DOHH2 (cell line): ENCODE measurements around the gene MMAB.

ENCODE experiments used
- H3F3A ChIP-seq: fragments of 200-600 bp; sonication (generic), shearing (Covaris generic); 2 replicates; pipeline ENCODE4 v1.6.0; 2016; ENCODE audit warnings: antibody characterized with exemption, mild to moderate bottlenecking; ENCODE audit not compliant: control insufficient read depth, insufficient read depth
- H3K27ac ChIP-seq: fragments of 200-600 bp; sonication (generic); 2 replicates; pipeline ENCODE4 v1.5.1; 2014; ENCODE audit warnings: low read depth, mild to moderate bottlenecking, low read length, moderate library complexity
- H3K27me3 ChIP-seq: fragments of 200-600 bp; sonication (generic); 2 replicates; pipeline ENCODE4 v1.6.1; 2014; ENCODE audit warnings: mild to moderate bottlenecking, low read length, mixed read lengths; ENCODE audit not compliant: control insufficient read depth
- H3K36me3 ChIP-seq: fragments of 200-600 bp; sonication (generic); 2 replicates; pipeline ENCODE4 v1.6.1; 2014; ENCODE audit warnings: mild to moderate bottlenecking, low read length, moderate library complexity, mixed read lengths; ENCODE audit not compliant: control insufficient read depth
- H3K4me1 ChIP-seq: fragments of 200-600 bp; sonication (generic); 2 replicates; pipeline ENCODE4 v1.6.1; 2014; ENCODE audit warnings: mild to moderate bottlenecking, low read length, mixed read lengths; ENCODE audit not compliant: control insufficient read depth
- H3K4me2 ChIP-seq: fragments of 200-600 bp; sonication (generic); 2 replicates; pipeline ENCODE4 v1.6.0; 2014; ENCODE audit warnings: mild to moderate bottlenecking, low read length, moderate library complexity
- H3K4me3 ChIP-seq: fragments of 200-600 bp; sonication (generic); 2 replicates; pipeline ENCODE4 v1.5.1; 2014; ENCODE audit warnings: mild to moderate bottlenecking, low read length, mixed read lengths
- H3K79me2 ChIP-seq: fragments of 200-600 bp; sonication (generic); 2 replicates; pipeline ENCODE4 v1.6.1; 2014; ENCODE audit warnings: mild to moderate bottlenecking, low read length, mixed read lengths; ENCODE audit not compliant: control insufficient read depth
- H3K9me2 ChIP-seq: fragments of 200-600 bp; sonication (generic); replicated peaks from 2 replicates; pipeline ENCODE4 v1.6.1; 2014; ENCODE audit warnings: mild to moderate bottlenecking, low read length, mixed read lengths; ENCODE audit not compliant: control insufficient read depth
- H3K9me3 ChIP-seq: fragments of 200-600 bp; sonication (generic); 2 replicates; pipeline ENCODE4 v1.6.1; 2014; ENCODE audit warnings: antibody characterized with exemption, low read length, mixed read lengths; ENCODE audit not compliant: control insufficient read depth, insufficient read depth
- H4K20me1 ChIP-seq: fragments of 200-600 bp; sonication (generic); 2 replicates; pipeline ENCODE4 v1.6.0; 2014; ENCODE audit warnings: low read depth, mild to moderate bottlenecking, antibody characterized with exemption, low read length, moderate library complexity; ENCODE audit not compliant: control insufficient read depth, insufficient read depth
- CTCF ChIP-seq: fragments of 200-600 bp; sonication (generic); IDR thresholded peaks from one replicate; pipeline ENCODE4 v1.5.1; 2014; ENCODE audit warnings: antibody characterized with exemption, mild to moderate bottlenecking, low read depth, low read length; ENCODE audit not compliant: poor library complexity, severe bottlenecking
- EZH2phosphoT487 ChIP-seq: fragments of 200-600 bp; sonication (generic); IDR thresholded peaks from 2 replicates; pipeline ENCODE4 v1.6.1; 2017; ENCODE audit warnings: borderline replicate concordance, mild to moderate bottlenecking, antibody characterized with exemption, low read length, moderate library complexity, mixed read lengths

The MMAB gene

GRCh38 chr12:109612003-109612402, 38.7 kb upstream of the MMAB start:
- no peaks in the 10 kb centered on the region for H3K4me1 ChIP-seq
- H3K79me2 ChIP-seq, result no peaks in the 10 kb centered on the region
- no peaks in the 10 kb centered on the region for H3K9me2 ChIP-seq
- TF ChIP-seq CTCF (no peak), EZH2phosphoT487 (no peak)
- H3F3A ChIP-seq, result no peaks in the 10 kb centered on the region
- no peaks in the 10 kb centered on the region for H3K36me3 ChIP-seq
- no peaks in the 10 kb centered on the region for H3K27me3 ChIP-seq
- no peak overlapping the region for H3K4me3 ChIP-seq
- no peaks in the 10 kb centered on the region for H4K20me1 ChIP-seq
- H3K27ac ChIP-seq, result no peak overlapping the region
- H3K9me3 ChIP-seq, result no peaks in the 10 kb centered on the region
- no peak overlapping the region for H3K4me2 ChIP-seq

GRCh38 chr12:109611223-109611622, 37.9 kb upstream of the MMAB start:
- Histone ChIP-seq H4K20me1 (no peaks in the 10 kb centered on the region), H3K27ac (no peak overlapping the region), H3K27me3 (no peaks in the 10 kb centered on the region), H3K9me2 (no peaks in the 10 kb centered on the region), H3K36me3 (no peaks in the 10 kb centered on the region), H3K4me2 (no peak overlapping the region), H3K4me3 (no peak overlapping the region), H3K79me2 (no peaks in the 10 kb centered on the region), H3K4me1 (no peaks in the 10 kb centered on the region), H3F3A (no peaks in the 10 kb centered on the region), H3K9me3 (no peaks in the 10 kb centered on the region)
- TF ChIP-seq CTCF (no peak), EZH2phosphoT487 (no peak)

- no peaks in the 10 kb centered on the region for H3K36me3 ChIP-seq
- no peaks in the 10 kb centered on the region for H3K79me2 ChIP-seq
- H3K9me2 ChIP-seq, result no peaks in the 10 kb centered on the region
- H3K27ac ChIP-seq, result no peak overlapping the region
- no peaks in the 10 kb centered on the region for H4K20me1 ChIP-seq
- no peak overlapping the region for H3K4me2 ChIP-seq
- TF ChIP-seq EZH2phosphoT487 (no peak), CTCF (no peak)
- no peaks in the 10 kb centered on the region for H3K4me1 ChIP-seq
- no peaks in the 10 kb centered on the region for H3K9me3 ChIP-seq
- H3F3A ChIP-seq, result no peaks in the 10 kb centered on the region
- no peak overlapping the region for H3K4me3 ChIP-seq
- H3K27me3 ChIP-seq, result no peaks in the 10 kb centered on the region
Observed at GRCh38 chr12:109610523-109610922, 37.2 kb upstream of the MMAB start.

GRCh38 chr12:109609342-109609741, 36.0 kb upstream of the MMAB start:
- Histone ChIP-seq H3K9me2 (no peaks in the 10 kb centered on the region), H3K27ac (no peak overlapping the region), H3K4me3 (no peak overlapping the region), H3K9me3 (no peaks in the 10 kb centered on the region), H3K36me3 (no peaks in the 10 kb centered on the region), H3K4me2 (no peak overlapping the region), H3K4me1 (no peaks in the 10 kb centered on the region), H3K27me3 (no peaks in the 10 kb centered on the region), H3K79me2 (no peaks in the 10 kb centered on the region), H3F3A (no peaks in the 10 kb centered on the region), H4K20me1 (no peaks in the 10 kb centered on the region)
- TF ChIP-seq CTCF (no peak), EZH2phosphoT487 (no peak)
